ENCODE results near the gene FOXO1. TPM values are rescaled to one million over a fixed set of nuclear protein-coding genes. Genes with fewer than 3 reads are reported as not detected.

The FOXO1 gene
- total RNA-seq, 2 experiments from 2014 or later: 34.2 to 34.5 TPM

- intact Hi-C loops (cut with micrococcal nuclease): no loop called here
- H3K27me3 Mint-ChIP-seq: no peaks in the 10 kb centered on the region
- peaks cover 5% of the 10 kb centered on the region for H3K36me3 Mint-ChIP-seq
- POLR2A ChIA-PET: interaction anchor here (0.9 kb wide), 1 partner anchor 28 kb away, joined by 3 read pairs; no protein-coding TSS in a partner anchor
- H3K4me3 Mint-ChIP-seq: no peak overlapping the region
- no peaks in the 10 kb centered on the region for H3K9me3 Mint-ChIP-seq
- no peak for DNase-seq
- CTCF ChIA-PET: interaction anchor here (0.6 kb wide), 1 partner anchor 8 kb away, joined by 3 read pairs; no protein-coding TSS in a partner anchor
- H3K27ac Mint-ChIP-seq: no peak overlapping the region
- H3K4me1 Mint-ChIP-seq (ENCODE audit: low read depth): peaks cover 31% of the 10 kb centered on the region
Observed at GRCh38 chr13:40552895-40553294, 113.5 kb downstream of the FOXO1 start.

- intact Hi-C loops (cut with micrococcal nuclease): no loop called here
- Mint-ChIP-seq H3K27me3 (no peaks in the 10 kb centered on the region), H3K9me3 (no peaks in the 10 kb centered on the region), H3K36me3 (no peaks in the 10 kb centered on the region), H3K27ac (no peak overlapping the region), H3K4me3 (no peak overlapping the region), H3K4me1 (ENCODE audit: low read depth) (peaks cover 25% of the 10 kb centered on the region)
- POLR2A ChIA-PET: no interaction called here
- CTCF ChIA-PET: interaction anchor here (1.0 kb wide), 1 partner anchor 227 kb away, joined by 3 read pairs; no protein-coding TSS in a partner anchor
- no peak for DNase-seq
Observed at GRCh38 chr13:40550130-40550529, 116.3 kb downstream of the FOXO1 start.

- no peak overlapping the region for H3K4me3 Mint-ChIP-seq
- no peaks in the 10 kb centered on the region for H3K36me3 Mint-ChIP-seq
- H3K27ac Mint-ChIP-seq: no peak overlapping the region
- CTCF ChIA-PET: interaction anchor here (0.6 to 1.0 kb wide), 2 partner anchors 119 to 228 kb away, joined by 3 to 4 read pairs; no protein-coding TSS in a partner anchor
- peaks cover 25% of the 10 kb centered on the region for H3K4me1 Mint-ChIP-seq (ENCODE audit: low read depth)
- POLR2A ChIA-PET: no interaction called here
- intact Hi-C loops (cut with micrococcal nuclease): no loop called here
- DNase-seq: no peak
- H3K27me3 Mint-ChIP-seq: no peaks in the 10 kb centered on the region
- H3K9me3 Mint-ChIP-seq: no peaks in the 10 kb centered on the region
Observed at GRCh38 chr13:40549500-40550094, 116.8 kb downstream of the FOXO1 start.

- intact Hi-C loops (cut with micrococcal nuclease): no loop called here
- ChIA-PET POLR2A (no interaction called here), CTCF (no interaction called here)
Observed at GRCh38 chr13:40547591-40548315, 118.7 kb downstream of the FOXO1 start.

GRCh38 chr13:40546047-40546446, 120.4 kb downstream of the FOXO1 start:
- intact Hi-C loops (cut with micrococcal nuclease): no loop called here
- Mint-ChIP-seq H3K27ac (no peak overlapping the region), H3K4me1 (ENCODE audit: low read depth) (peaks cover 8% of the 10 kb centered on the region), H3K9me3 (no peaks in the 10 kb centered on the region), H3K36me3 (no peaks in the 10 kb centered on the region), H3K27me3 (no peaks in the 10 kb centered on the region), H3K4me3 (no peak overlapping the region)
- no peak for DNase-seq
- ChIA-PET POLR2A (no interaction called here), CTCF (no interaction called here)

More at GRCh38 chr13:40547591-40548315, 118.7 kb downstream of the FOXO1 start:
- Mint-ChIP-seq H3K4me1 (ENCODE audit: low read depth) (peaks cover 15% of the 10 kb centered on the region), H3K36me3 (no peaks in the 10 kb centered on the region), H3K4me3 (no peak overlapping the region), H3K27me3 (no peaks in the 10 kb centered on the region), H3K27ac (no peak overlapping the region), H3K9me3 (no peaks in the 10 kb centered on the region)
- no peak for DNase-seq

- H3K27me3 Mint-ChIP-seq: no peaks in the 10 kb centered on the region
- ChIA-PET CTCF (interaction anchor here (1.2 kb wide), 1 partner anchor 142 kb away, joined by 3 read pairs; no protein-coding TSS in a partner anchor), POLR2A (no interaction called here)
- no peaks in the 10 kb centered on the region for H3K9me3 Mint-ChIP-seq
- intact Hi-C loops (cut with micrococcal nuclease): no loop called here
- peaks cover 5% of the 10 kb centered on the region for H3K4me1 Mint-ChIP-seq (ENCODE audit: low read depth)
- DNase-seq: no peak
- no peaks in the 10 kb centered on the region for H3K36me3 Mint-ChIP-seq
- no peak overlapping the region for H3K27ac Mint-ChIP-seq
- no peak overlapping the region for H3K4me3 Mint-ChIP-seq
Observed at GRCh38 chr13:40540328-40541044, 126.0 kb downstream of the FOXO1 start.

GRCh38 chr13:40539576-40540327, 126.7 kb downstream of the FOXO1 start:
- no peak overlapping the region for H3K27ac Mint-ChIP-seq
- H3K9me3 Mint-ChIP-seq: no peaks in the 10 kb centered on the region
- ChIA-PET POLR2A (no interaction called here), CTCF (interaction anchor here (1.2 kb wide), 1 partner anchor 143 kb away, joined by 3 read pairs; no protein-coding TSS in a partner anchor)
- H3K27me3 Mint-ChIP-seq: no peaks in the 10 kb centered on the region
- no peak for DNase-seq
- peaks cover 5% of the 10 kb centered on the region for H3K4me1 Mint-ChIP-seq (ENCODE audit: low read depth)
- H3K36me3 Mint-ChIP-seq: no peaks in the 10 kb centered on the region
- no peak overlapping the region for H3K4me3 Mint-ChIP-seq
- intact Hi-C loops (cut with micrococcal nuclease): no loop called here

GRCh38 chr13:40537146-40537895, 129.1 kb downstream of the FOXO1 start:
- no peak for DNase-seq
- no peaks in the 10 kb centered on the region for H3K27me3 Mint-ChIP-seq
- H3K36me3 Mint-ChIP-seq: no peaks in the 10 kb centered on the region
- no peaks in the 10 kb centered on the region for H3K9me3 Mint-ChIP-seq
- intact Hi-C loops (cut with micrococcal nuclease): no loop called here
- H3K4me1 Mint-ChIP-seq (ENCODE audit: low read depth): peaks cover 5% of the 10 kb centered on the region
- no peak overlapping the region for H3K27ac Mint-ChIP-seq
- ChIA-PET POLR2A (no interaction called here), CTCF (no interaction called here)
- no peak overlapping the region for H3K4me3 Mint-ChIP-seq

GRCh38 chr13:40536443-40537113, 129.9 kb downstream of the FOXO1 start:
- no peaks in the 10 kb centered on the region for H3K36me3 Mint-ChIP-seq
- H3K9me3 Mint-ChIP-seq: no peaks in the 10 kb centered on the region
- CTCF ChIA-PET: no interaction called here
- no peak overlapping the region for H3K27ac Mint-ChIP-seq
- no peak for DNase-seq
- H3K4me3 Mint-ChIP-seq: no peak overlapping the region
- POLR2A ChIA-PET: no interaction called here
- H3K27me3 Mint-ChIP-seq: no peaks in the 10 kb centered on the region
- H3K4me1 Mint-ChIP-seq (ENCODE audit: low read depth): peaks cover 6% of the 10 kb centered on the region
- intact Hi-C loops (cut with micrococcal nuclease): no loop called here

- intact Hi-C loops (cut with micrococcal nuclease): no loop called here
- H3K27ac Mint-ChIP-seq: no peak overlapping the region
- DNase-seq: no peak
- H3K4me1 Mint-ChIP-seq (ENCODE audit: low read depth): peaks cover 15% of the 10 kb centered on the region
- ChIA-PET CTCF (no interaction called here), POLR2A (no interaction called here)
- no peaks in the 10 kb centered on the region for H3K9me3 Mint-ChIP-seq
- H3K27me3 Mint-ChIP-seq: no peaks in the 10 kb centered on the region
- H3K36me3 Mint-ChIP-seq: no peaks in the 10 kb centered on the region
- no peak overlapping the region for H3K4me3 Mint-ChIP-seq
Observed at GRCh38 chr13:40535345-40535836, 131.1 kb downstream of the FOXO1 start.

- ChIA-PET CTCF (no interaction called here), POLR2A (no interaction called here)
- H3K4me3 Mint-ChIP-seq: no peak overlapping the region
- H3K4me1 Mint-ChIP-seq (ENCODE audit: low read depth): peaks cover 19% of the 10 kb centered on the region
- peaks cover 2% of the 10 kb centered on the region for H3K9me3 Mint-ChIP-seq
- no peaks in the 10 kb centered on the region for H3K36me3 Mint-ChIP-seq
- no peaks in the 10 kb centered on the region for H3K27me3 Mint-ChIP-seq
- no peak for DNase-seq
- no peak overlapping the region for H3K27ac Mint-ChIP-seq
- intact Hi-C loops (cut with micrococcal nuclease): no loop called here
Observed at GRCh38 chr13:40534456-40534855, 132.0 kb downstream of the FOXO1 start.

Measured in activated CD4-positive, alpha-beta memory T cell treated with anti-CD3 and anti-CD28 coated beads for 36 hours (primary cell).